T-cell (primary cell): ENCODE results near the gene MICALL2. TPM values are rescaled to one million over a fixed set of nuclear protein-coding genes. Genes with fewer than 3 reads are reported as not detected.

Experiments
- ATAC-seq, 4 experiments: fragments of 200-7000 bp in 3 of 4; fragments of 150-1000 bp in 1 of 4; cut with Tn5 transposase; replicated peaks in 1 of 4; 1 replicate in 3 of 4; 2 replicates in 1 of 4; pipeline ENCODE4 v1.10.0; 2021; ENCODE audit warnings: moderate library complexity in 3 of 4, mild to moderate bottlenecking in 2 of 4, moderate number of reproducible peaks in 1 of 4
- CTCF ChIA-PET, 2 donors: fragments of 300-600 bp; sonication (Branson Sonifier 250); formaldehyde crosslinking; loops; one replicate each; lab custom pipeline; 2022; ENCODE audit warnings: antibody characterized with exemption in 2 of 2; lab: Charles Lee
- POLR2A ChIA-PET, 2 donors: fragments of 300-600 bp; sonication (Branson Sonifier 250); formaldehyde crosslinking; loops; one replicate each; lab custom pipeline; 2022; ENCODE audit warnings: antibody characterized with exemption in 2 of 2; lab: Charles Lee
- DNase-seq, 35 experiments: peaks; one replicate each; pipeline versions ENCODE4 v3.0.0 to v3.0.0-alpha.2; 2013 to 2023
- H3K27ac ChIP-seq: one replicate; pipeline ENCODE4 v1.5.1; 2013; ENCODE audit warnings: low read length
- H3K27me3 ChIP-seq, 2 experiments: replicated peaks in 1 of 2; 1 replicate in 1 of 2; 2 replicates in 1 of 2; pipeline versions ENCODE4 v1.6.1 to v1.7.0; 2013; ENCODE audit warnings: low read length in 1 of 2, mixed read lengths in 1 of 2; ENCODE audit not compliant: control insufficient read depth in 2 of 2, insufficient read depth in 2 of 2; ENCODE audit errors: extremely low read depth in 1 of 2
- H3K36me3 ChIP-seq, 2 donors: 1 replicate in 1 of 2; 2 replicates in 1 of 2; pipeline versions ENCODE4 v1.6.1 to v1.7.0; 2013; ENCODE audit warnings: low read length in 1 of 2; ENCODE audit not compliant: control insufficient read depth in 2 of 2, insufficient read depth in 1 of 2; ENCODE audit errors: extremely low read depth in 1 of 2
- H3K4me1 ChIP-seq, 2 experiments: 1 replicate in 1 of 2; 2 replicates in 1 of 2; pipeline versions ENCODE4 v1.6.1 to v1.7.0; 2013; ENCODE audit warnings: low read length in 2 of 2, mixed read lengths in 1 of 2; ENCODE audit not compliant: insufficient read depth in 2 of 2, control insufficient read depth in 1 of 2; ENCODE audit errors: extremely low read depth in 1 of 2
- H3K4me3 ChIP-seq, 2 donors: 1 replicate in 1 of 2; 2 replicates in 1 of 2; pipeline versions ENCODE4 v1.5.1 to v1.7.0; 2013; ENCODE audit warnings: mild to moderate bottlenecking in 2 of 2, low read length in 1 of 2, moderate library complexity in 1 of 2; ENCODE audit not compliant: control insufficient read depth in 1 of 2; ENCODE audit errors: extremely low read depth in 1 of 2
- H3K9me3 ChIP-seq: 2 replicates; pipeline ENCODE4 v1.7.0; 2013
- H3K27ac Mint-ChIP-seq, 2 donors: one replicate each; pipeline ENCODE4 v1.8.0; 2020 to 2021; ENCODE audit warnings: mild to moderate bottlenecking in 2 of 2, mixed read lengths in 2 of 2
- H3K27me3 Mint-ChIP-seq, 2 donors: one replicate each; pipeline ENCODE4 v1.8.0; 2021 to 2022; ENCODE audit warnings: mixed read lengths in 2 of 2
- H3K36me3 Mint-ChIP-seq: one replicate; pipeline ENCODE4 v1.8.0; 2021; ENCODE audit warnings: mixed read lengths
- H3K4me1 Mint-ChIP-seq, 3 donors: one replicate each; pipeline ENCODE4 v1.8.0; 2020 to 2022; ENCODE audit warnings: mixed read lengths in 3 of 3, mild to moderate bottlenecking in 1 of 3
- H3K4me3 Mint-ChIP-seq, 3 donors: one replicate each; pipeline ENCODE4 v1.8.0; 2020 to 2022; ENCODE audit warnings: mild to moderate bottlenecking in 3 of 3, mixed read lengths in 3 of 3, moderate library complexity in 3 of 3
- H3K9me3 Mint-ChIP-seq, 3 donors: one replicate each; pipeline ENCODE4 v1.8.0; 2020 to 2022; ENCODE audit warnings: mixed read lengths in 3 of 3
- WGBS: methylation state at CpG from one replicate; pipeline ENCODE4 v1.1.5; 2013; ENCODE audit warnings: missing lambda C conversion rate; ENCODE audit not compliant: insufficient coverage; 5-methylcytosine and 5-hydroxymethylcytosine counted together
- total RNA-seq, 35 experiments: library from RNA in 6 of 35; stranded (reverse) in 6 of 35; fragments of 120-200 nt in 1 of 35; gene quantifications; one replicate each; pipeline versions ENCODE4 v1.2.1 to v1.2.4 and lab custom pipeline; 2013 to 2026

Gene MICALL2
- total RNA-seq, 5 donors from 2014 or later (not counting 1 experiment from before 2014, with no cell fraction given) = 2.1 to 5.5 (median 3.2) TPM

- Mint-ChIP-seq H3K4me3 (no peak overlapping the region), H3K9me3 (peaks cover 0 to 5% (median 0%) of the 10 kb centered on the region in 3 donors), H3K36me3 (no peaks in the 10 kb centered on the region), H3K27ac (no peak overlapping the region), H3K27me3 (peaks cover 20 to 28% of the 10 kb centered on the region in 2 donors), H3K4me1 (peaks cover 0 to 8% (median 0%) of the 10 kb centered on the region in 3 donors)
- Histone ChIP-seq H3K27me3 (peaks cover 0 to 70% of the 10 kb centered on the region in 2 experiments), H3K36me3 (no peaks in the 10 kb centered on the region), H3K9me3 (no peaks in the 10 kb centered on the region), H3K4me1 (no peaks in the 10 kb centered on the region), H3K4me3 (no peak overlapping the region), H3K27ac (no peak overlapping the region)
- ATAC-seq (no peak), DNase-seq (no peak)
- 62% methylated on average over 17 of the region's 23 CpGs for WGBS
- CTCF ChIA-PET = no interaction called here
- POLR2A ChIA-PET = no interaction called here
These were observed 74.0 kb downstream of the MICALL2 start for GRCh38 chr7:1385086-1385808.

Other genes with a start within 250 kb of the MICALL2 start
- gene UNCX, start 226.6 kb downstream of the MICALL2 start, total RNA-seq = not detected
- 100 to 1,000 TPM; 102 to 147 (median 131) TPM for gene INTS1, start 44.9 kb upstream of the MICALL2 start, total RNA-seq
- 10 to 100 TPM; 52.0 to 80.1 (median 73.8) TPM for gene MAFK, start 71.2 kb upstream of the MICALL2 start, total RNA-seq
- gene TMEM184A, start 96.7 kb upstream of the MICALL2 start, total RNA-seq = under 1 TPM in 3 of 5 donors, not detected in 2; 0.18 to 0.38 (median 0.33) TPM
- gene PSMG3, start 110.6 kb upstream of the MICALL2 start, total RNA-seq = 10 to 100 TPM; 17.6 to 28.5 (median 20.6) TPM
- gene ELFN1, start 210.8 kb upstream of the MICALL2 start, total RNA-seq = under 1 TPM in 3 of 5 donors, not detected in 2; 0.06 to 0.12 (median 0.07) TPM